GM19193 (cell line): ENCODE measurements around the gene NTRK2.

Experiments
- POLR2A ChIP-seq: IDR thresholded peaks from 4 replicates; pipeline ENCODE4 v1.6.1; 2011; ENCODE audit not compliant: insufficient read depth, insufficient read length; ENCODE audit errors: extremely low read depth

Gene NTRK2

GRCh38 chr9:85013703-85014102 lies 344.2 kb downstream of the NTRK2 start:
- TF ChIP-seq POLR2A = no peak

- no peak for TF ChIP-seq POLR2A
These were observed 344.8 kb downstream of the NTRK2 start for GRCh38 chr9:85014292-85014691.

DNA sequence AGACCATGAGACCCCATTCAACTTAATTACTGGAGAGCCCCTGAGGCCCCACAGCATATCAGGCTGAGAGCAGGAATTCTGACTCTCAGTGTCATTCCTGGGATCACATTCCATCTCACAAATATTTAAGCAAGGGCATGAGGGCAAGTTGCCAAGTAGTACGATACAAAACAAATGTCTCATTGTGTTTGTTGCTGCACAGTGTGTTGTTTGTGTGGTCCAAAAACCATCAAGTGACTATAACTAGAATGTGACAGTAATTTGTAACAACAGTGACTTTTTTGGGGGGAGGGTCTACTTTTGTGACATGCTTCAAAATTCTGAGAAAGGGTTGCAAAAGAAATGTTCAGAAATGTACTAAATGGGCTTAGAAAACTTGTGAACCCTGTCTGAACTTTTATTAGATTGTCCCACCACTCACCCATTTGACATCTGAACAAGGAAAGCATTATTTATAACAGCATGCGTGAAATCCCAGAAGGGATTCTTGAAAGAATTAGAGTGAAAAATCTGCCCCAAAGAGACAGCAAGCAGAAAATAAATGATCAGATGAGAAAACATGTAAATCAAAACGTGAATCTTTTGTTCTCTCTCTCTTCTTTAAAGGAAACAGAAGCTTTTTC lies 347.0 kb downstream of the NTRK2 start:
- no peak for TF ChIP-seq POLR2A

GRCh38 chr9:85020791-85021190 lies 351.3 kb downstream of the NTRK2 start:
- TF ChIP-seq POLR2A = no peak

DNA sequence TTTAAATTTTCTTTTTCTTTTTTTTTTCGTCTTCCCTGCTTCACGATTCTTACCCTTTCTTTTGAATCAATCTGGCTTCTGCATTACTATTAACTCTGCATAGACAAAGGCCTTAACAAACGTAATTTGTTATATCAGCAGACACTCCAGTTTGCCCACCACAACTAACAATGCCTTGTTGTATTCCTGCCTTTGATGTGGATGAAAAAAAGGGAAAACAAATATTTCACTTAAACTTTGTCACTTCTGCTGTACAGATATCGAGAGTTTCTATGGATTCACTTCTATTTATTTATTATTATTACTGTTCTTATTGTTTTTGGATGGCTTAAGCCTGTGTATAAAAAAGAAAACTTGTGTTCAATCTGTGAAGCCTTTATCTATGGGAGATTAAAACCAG lies 352.2 kb downstream of the NTRK2 start:
- TF ChIP-seq POLR2A = no peak

DNA sequence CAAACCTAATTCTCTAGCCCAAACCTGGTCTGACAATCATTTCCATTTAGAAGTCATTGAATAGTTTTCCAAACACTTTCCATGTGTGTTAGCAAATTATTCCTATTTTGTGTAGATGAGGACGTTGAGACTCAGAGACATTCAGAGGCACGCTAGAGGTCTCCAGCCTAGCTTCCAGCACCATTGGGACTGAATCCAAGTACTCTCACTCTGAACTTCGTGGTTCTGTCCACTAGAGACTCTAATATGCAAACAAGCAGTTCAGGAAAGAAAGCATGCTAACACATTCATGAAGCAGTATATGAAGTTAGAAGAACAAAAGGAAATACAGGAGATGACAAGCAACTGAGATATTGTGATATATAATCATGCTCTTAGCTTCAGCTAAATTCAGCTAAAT lies 354.8 kb downstream of the NTRK2 start:
- TF ChIP-seq POLR2A = no peak

- TF ChIP-seq POLR2A = no peak
These were observed 356.1 kb downstream of the NTRK2 start for GRCh38 chr9:85025638-85026037.

DNA sequence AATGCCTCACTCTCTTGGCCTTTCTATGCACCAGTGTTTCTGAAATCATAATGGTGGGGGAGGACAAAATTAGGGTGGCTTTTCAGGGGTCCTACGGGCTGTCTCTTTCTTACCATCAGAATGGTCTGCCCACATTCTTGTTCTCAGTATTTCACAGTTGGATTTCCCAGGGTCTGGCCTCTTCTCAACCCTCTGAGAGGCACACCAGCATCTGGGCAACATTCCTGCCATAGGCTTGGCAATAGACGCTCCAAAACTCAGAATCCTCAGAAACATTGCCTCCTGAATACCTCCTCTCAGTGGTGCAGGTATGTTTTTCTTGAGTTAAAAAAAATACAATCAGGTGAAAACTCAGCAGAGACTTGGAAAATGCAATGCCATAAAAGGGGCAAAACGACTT lies 358.3 kb downstream of the NTRK2 start:
- TF ChIP-seq POLR2A = no peak

GRCh38 chr9:85030316-85030715 lies 360.8 kb downstream of the NTRK2 start:
- TF ChIP-seq POLR2A = no peak

GRCh38 chr9:85036496-85036895 lies 367.0 kb downstream of the NTRK2 start:
- TF ChIP-seq POLR2A = no peak

- no peak for TF ChIP-seq POLR2A
These were observed 368.5 kb downstream of the NTRK2 start for GRCh38 chr9:85038061-85038460.

GRCh38 chr9:85038824-85039608 lies 369.5 kb downstream of the NTRK2 start:
- TF ChIP-seq POLR2A = no peak

- no peak for TF ChIP-seq POLR2A
These were observed 370.6 kb downstream of the NTRK2 start for GRCh38 chr9:85040146-85040545.

DNA sequence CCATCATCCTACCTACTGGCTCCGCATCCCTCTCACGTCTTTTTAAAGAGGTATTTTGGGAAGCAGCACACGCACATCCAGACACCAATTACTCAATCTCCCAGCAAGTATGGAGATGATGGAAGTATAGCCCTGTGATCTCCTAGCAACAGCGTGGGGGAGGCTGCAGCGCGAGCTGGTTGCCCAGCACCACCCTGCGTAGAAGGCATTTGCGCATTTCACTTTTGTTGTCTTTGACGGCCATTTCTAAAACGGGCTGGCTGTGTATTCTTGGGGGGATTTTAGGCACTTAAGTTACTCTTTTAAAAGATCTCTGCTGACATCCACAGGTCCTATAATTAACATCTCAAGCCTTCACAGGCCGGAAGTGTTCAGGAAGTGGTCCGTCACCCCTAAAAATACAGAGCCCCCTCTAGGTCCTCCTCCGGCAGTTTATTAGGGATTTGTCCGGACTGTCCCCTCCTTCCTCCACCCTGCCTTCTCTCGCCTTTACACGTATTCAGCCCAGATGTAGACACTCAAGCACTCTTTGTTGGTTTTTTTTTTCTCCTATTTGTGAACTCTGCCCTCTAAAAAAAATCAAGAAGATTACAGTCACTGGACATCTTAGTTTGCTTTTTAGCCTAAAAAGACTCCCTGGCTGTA lies 371.4 kb downstream of the NTRK2 start:
- no peak for TF ChIP-seq POLR2A

DNA sequence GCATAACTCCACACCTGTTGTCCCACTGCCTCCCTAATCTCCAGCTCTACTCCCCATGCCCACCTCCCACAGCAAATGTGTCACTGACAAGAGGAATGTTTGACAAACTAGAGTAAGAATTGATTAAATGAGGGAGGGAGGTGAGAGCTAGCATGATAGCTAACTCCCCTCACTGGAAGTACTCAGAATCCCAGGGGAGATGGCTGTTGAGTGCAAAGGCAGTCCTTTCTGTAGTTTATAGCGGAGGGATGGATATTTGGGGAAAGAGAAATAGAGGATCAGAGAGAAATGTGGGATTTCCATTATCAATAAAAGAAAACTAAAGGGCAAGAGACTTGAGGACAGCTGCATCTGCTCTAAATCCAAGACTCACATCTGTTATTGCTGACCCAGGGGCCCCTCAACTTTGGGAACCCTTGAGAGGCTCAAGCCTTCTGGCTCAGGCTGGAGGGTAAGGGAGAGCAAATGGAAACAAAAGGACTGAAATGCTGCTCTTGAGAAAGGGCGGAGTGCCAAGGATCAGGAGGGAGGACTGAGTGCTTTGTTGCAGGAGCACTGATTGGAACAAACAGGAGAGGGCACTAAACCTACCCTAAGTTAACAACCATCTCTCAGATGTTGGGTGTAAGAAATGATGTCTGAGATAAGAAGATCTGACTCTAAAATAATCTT lies 372.1 kb downstream of the NTRK2 start:
- no peak for TF ChIP-seq POLR2A

GRCh38 chr9:85042981-85043647 lies 373.6 kb downstream of the NTRK2 start:
- no peak for TF ChIP-seq POLR2A

GRCh38 chr9:85045271-85045670 lies 375.7 kb downstream of the NTRK2 start:
- no peak for TF ChIP-seq POLR2A
